Skeletal muscle satellite cell (primary cell): ENCODE measurements around the gene NNMT.

Experiments used
- H3K27me3 ChIP-seq: 2 replicates; pipeline ENCODE4 v1.7.0; 2013; ENCODE audit warnings: low read length; ENCODE audit not compliant: control insufficient read depth, insufficient read depth
- H3K36me3 ChIP-seq: 2 replicates; pipeline ENCODE4 v1.7.0; 2013; ENCODE audit warnings: mild to moderate bottlenecking, control low read depth, low read length; ENCODE audit not compliant: insufficient read depth
- H3K4me1 ChIP-seq: 2 replicates; pipeline ENCODE4 v1.7.0; 2013; ENCODE audit warnings: low read length; ENCODE audit not compliant: control insufficient read depth, insufficient read depth
- H3K4me2 ChIP-seq: 2 replicates; pipeline ENCODE4 v1.7.0; 2013; ENCODE audit warnings: mild to moderate bottlenecking, low read length
- H3K4me3 ChIP-seq: 2 replicates; pipeline ENCODE4 v1.7.0; 2013; ENCODE audit warnings: low read length
- H3K9ac ChIP-seq: 2 replicates; pipeline ENCODE4 v1.7.0; 2013; ENCODE audit warnings: mild to moderate bottlenecking, low read depth, low read length, moderate library complexity
- H3K9me3 ChIP-seq: replicated peaks from 2 replicates; pipeline ENCODE4 v1.7.0; 2013; ENCODE audit warnings: mild to moderate bottlenecking, control low read depth, low read length

NNMT gene

GRCh38 chr11:114278342-114279065 lies 17.7 kb upstream of the NNMT start:
- Histone ChIP-seq H3K27me3 (no peaks in the 10 kb centered on the region), H3K9me3 (no peaks in the 10 kb centered on the region), H3K36me3 (no peaks in the 10 kb centered on the region), H3K9ac (no peak overlapping the region), H3K4me2 (no peak overlapping the region), H3K4me1 (peaks cover 24% of the 10 kb centered on the region), H3K4me3 (no peak overlapping the region)

GRCh38 chr11:114279792-114280546 lies 16.2 kb upstream of the NNMT start:
- H3K36me3 ChIP-seq, result no peaks in the 10 kb centered on the region
- peak overlapping the region; percentile 19 for H3K4me3 ChIP-seq
- H3K4me1 ChIP-seq, result peaks cover 32% of the 10 kb centered on the region
- H3K4me2 ChIP-seq, result peak overlapping the region; percentile 50
- no peaks in the 10 kb centered on the region for H3K9me3 ChIP-seq
- H3K27me3 ChIP-seq, result no peaks in the 10 kb centered on the region
- H3K9ac ChIP-seq, result peak overlapping the region; percentile 37

DNA sequence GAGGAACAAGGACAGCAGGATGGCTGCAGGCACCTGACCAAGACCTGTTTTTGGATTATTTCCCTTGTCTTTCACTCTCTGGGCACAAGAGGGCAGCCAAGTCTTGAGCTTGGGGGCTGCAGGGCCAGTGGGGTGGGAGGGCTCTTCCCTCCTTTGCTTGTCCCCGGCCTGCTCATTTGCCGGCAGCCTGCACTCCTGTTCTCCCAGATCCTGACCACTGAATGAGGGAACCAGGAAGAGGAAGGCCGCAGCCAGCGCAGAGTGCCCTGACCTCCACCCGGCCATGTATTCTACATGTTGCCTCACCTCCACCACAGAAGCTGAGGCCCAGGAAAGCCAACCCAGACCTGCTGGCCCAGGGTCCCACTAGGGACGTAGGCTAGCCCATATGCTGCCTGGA lies 15.5 kb upstream of the NNMT start:
- H3K27me3 ChIP-seq, result no peaks in the 10 kb centered on the region
- no peaks in the 10 kb centered on the region for H3K36me3 ChIP-seq
- H3K4me3 ChIP-seq, result no peak overlapping the region
- peak overlapping the region; percentile 70 for H3K9ac ChIP-seq
- no peaks in the 10 kb centered on the region for H3K9me3 ChIP-seq
- peak overlapping the region; percentile 44 for H3K4me2 ChIP-seq
- peaks cover 40% of the 10 kb centered on the region for H3K4me1 ChIP-seq

- Histone ChIP-seq H3K4me1 (peaks cover 47% of the 10 kb centered on the region), H3K9me3 (no peaks in the 10 kb centered on the region), H3K36me3 (no peaks in the 10 kb centered on the region), H3K4me3 (no peak overlapping the region), H3K4me2 (peak overlapping the region; percentile 44), H3K27me3 (no peaks in the 10 kb centered on the region), H3K9ac (peak overlapping the region; percentile 70)
Observed at GRCh38 chr11:114281388-114281956, 14.7 kb upstream of the NNMT start.

GRCh38 chr11:114282488-114282887 lies 13.7 kb upstream of the NNMT start:
- Histone ChIP-seq H3K4me1 (peaks cover 54% of the 10 kb centered on the region), H3K4me2 (no peak overlapping the region), H3K9ac (no peak overlapping the region), H3K36me3 (no peaks in the 10 kb centered on the region), H3K9me3 (no peaks in the 10 kb centered on the region), H3K27me3 (no peaks in the 10 kb centered on the region), H3K4me3 (no peak overlapping the region)

DNA sequence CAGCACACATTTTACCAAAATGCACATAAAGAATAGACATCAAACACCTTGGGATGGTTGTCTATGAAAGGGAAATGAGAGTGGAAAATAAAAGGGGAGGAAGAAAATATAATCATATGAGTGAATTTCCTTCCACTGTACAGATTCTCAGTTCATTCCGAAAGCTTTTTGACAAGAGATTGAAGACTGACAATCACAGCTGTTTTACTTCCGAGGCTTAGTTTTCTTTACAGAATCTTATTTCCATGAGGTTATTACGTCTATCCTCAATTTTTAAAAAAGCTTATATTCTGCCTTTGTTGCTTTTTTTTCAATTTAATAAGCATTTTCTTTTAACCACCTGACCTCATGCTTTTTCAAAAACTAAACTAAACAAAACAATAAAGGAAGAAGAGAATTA lies 12.8 kb upstream of the NNMT start:
- Histone ChIP-seq H3K9me3 (no peaks in the 10 kb centered on the region), H3K4me2 (no peak overlapping the region), H3K4me1 (peaks cover 54% of the 10 kb centered on the region), H3K9ac (peak overlapping the region; percentile 51), H3K4me3 (no peak overlapping the region), H3K27me3 (no peaks in the 10 kb centered on the region), H3K36me3 (no peaks in the 10 kb centered on the region)

DNA sequence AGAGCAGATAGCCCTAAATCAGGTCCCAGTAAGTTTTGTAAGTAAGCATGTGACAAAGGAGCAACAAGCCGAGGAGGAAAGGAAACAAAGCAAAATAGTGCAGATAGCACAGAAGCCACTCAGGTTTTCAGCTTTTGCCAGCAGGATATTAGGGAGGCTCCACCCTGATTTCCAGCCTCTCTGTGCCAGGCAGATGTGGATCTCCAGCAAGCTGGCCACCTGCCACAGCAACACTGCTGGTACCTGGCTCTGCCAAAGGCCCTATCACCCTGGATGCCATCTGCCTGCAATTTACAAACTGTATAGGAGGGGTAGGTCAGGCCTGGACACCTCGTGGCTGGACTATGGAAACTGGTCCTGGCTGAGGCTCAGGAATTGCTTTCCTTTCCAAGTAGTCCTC lies 12.2 kb upstream of the NNMT start:
- no peak overlapping the region for H3K4me2 ChIP-seq
- H3K4me3 ChIP-seq, result no peak overlapping the region
- peaks cover 54% of the 10 kb centered on the region for H3K4me1 ChIP-seq
- H3K9ac ChIP-seq, result peak overlapping the region; percentile 51
- H3K9me3 ChIP-seq, result no peaks in the 10 kb centered on the region
- H3K36me3 ChIP-seq, result no peaks in the 10 kb centered on the region
- no peaks in the 10 kb centered on the region for H3K27me3 ChIP-seq

DNA sequence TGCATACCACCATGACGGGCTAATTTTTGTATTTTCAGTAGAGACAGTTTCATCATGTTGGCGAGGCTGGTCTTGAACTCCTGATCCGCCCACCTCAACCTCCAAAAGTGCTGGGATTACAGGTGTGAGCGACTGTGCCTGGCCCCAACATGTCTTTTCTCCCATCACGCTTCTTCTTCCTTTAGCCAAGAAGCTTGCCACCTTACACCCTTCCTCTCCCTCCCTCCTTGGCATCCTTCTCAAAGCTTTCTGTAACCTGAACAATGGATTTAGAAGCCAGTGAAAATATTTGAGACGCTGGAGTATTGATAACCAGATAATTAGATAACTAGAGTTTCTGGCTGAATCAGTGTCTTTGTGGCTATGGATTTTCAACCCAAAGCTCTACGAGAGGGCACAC lies 11.3 kb upstream of the NNMT start:
- Histone ChIP-seq H3K4me3 (no peak overlapping the region), H3K4me2 (no peak overlapping the region), H3K27me3 (no peaks in the 10 kb centered on the region), H3K36me3 (no peaks in the 10 kb centered on the region), H3K9ac (no peak overlapping the region), H3K4me1 (peaks cover 53% of the 10 kb centered on the region), H3K9me3 (no peaks in the 10 kb centered on the region)

DNA sequence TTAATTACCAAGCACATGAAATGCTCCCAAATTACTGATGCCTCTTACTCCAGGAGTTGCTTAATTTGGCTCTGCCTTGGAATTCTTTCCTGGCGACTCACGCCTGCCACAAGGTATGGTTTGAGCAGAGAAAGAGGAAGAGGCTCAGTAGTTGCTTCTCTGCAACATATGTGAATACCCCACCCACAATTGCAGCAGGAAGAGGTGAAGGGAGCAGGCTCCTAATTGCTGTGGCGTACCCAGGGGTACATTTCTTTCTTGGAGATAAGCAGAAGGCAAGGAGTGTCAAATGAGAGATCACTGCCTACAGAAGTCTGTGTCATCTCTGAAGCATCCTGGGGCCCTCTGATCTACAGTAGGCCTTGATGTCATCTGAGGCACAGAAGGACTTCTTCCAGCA lies 10.6 kb upstream of the NNMT start:
- Histone ChIP-seq H3K9me3 (no peaks in the 10 kb centered on the region), H3K4me1 (peaks cover 53% of the 10 kb centered on the region), H3K9ac (peak overlapping the region; percentile 27), H3K4me2 (peak overlapping the region; percentile 2), H3K36me3 (no peaks in the 10 kb centered on the region), H3K4me3 (peak overlapping the region; percentile 0), H3K27me3 (no peaks in the 10 kb centered on the region)

DNA sequence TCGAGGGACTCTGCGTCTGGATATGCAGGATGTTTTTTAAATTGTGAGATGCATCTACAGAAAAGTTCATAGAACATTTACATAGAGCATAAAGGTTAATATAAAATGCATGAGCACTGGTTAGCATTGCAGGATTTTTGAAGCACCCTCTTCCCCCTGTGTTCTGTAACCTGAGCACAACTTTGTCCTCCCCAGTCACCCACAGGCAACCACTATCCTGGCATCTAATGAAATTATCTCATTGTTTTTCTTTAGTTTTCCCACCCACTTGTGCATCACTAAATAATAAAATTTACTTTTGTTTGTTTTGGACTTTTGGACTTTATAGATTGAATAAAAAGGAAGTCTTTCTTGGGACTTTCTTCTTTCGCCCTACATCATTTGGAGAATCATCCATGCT lies 10.0 kb upstream of the NNMT start:
- Histone ChIP-seq H3K4me1 (peaks cover 54% of the 10 kb centered on the region), H3K9ac (peak overlapping the region; percentile 27), H3K36me3 (no peaks in the 10 kb centered on the region), H3K4me2 (peak overlapping the region; percentile 2), H3K9me3 (no peaks in the 10 kb centered on the region), H3K27me3 (no peaks in the 10 kb centered on the region), H3K4me3 (no peak overlapping the region)

- Histone ChIP-seq H3K36me3 (no peaks in the 10 kb centered on the region), H3K27me3 (no peaks in the 10 kb centered on the region), H3K4me1 (peaks cover 60% of the 10 kb centered on the region), H3K9me3 (no peaks in the 10 kb centered on the region), H3K4me2 (no peak overlapping the region), H3K9ac (no peak overlapping the region), H3K4me3 (no peak overlapping the region)
Observed at GRCh38 chr11:114287154-114287553, 9.0 kb upstream of the NNMT start.
